Frontal cortex (tissue), 4 donors: ENCODE data around the gene WHRN. TPM values are rescaled to one million over a fixed set of nuclear protein-coding genes. Genes with fewer than 3 reads are reported as not detected.
A peak's percentile ranks its signal among the peaks of the same experiment; 100 is the strongest.

Experiments used
- DNase-seq, 2 donors: peaks; one replicate each; pipeline ENCODE4 v3.0.0; 2012; ENCODE audit warnings: low spot score in 2 of 2
- FAIRE-seq: peaks from 2 replicates; lab custom pipeline; 2012; peaks lifted over from hg19 to GRCh38; lab: Jason Lieb, UNC
- total RNA-seq: library from RNA; depleted of rRNA; stranded (reverse); fragments of >200 nt; gene quantifications from one replicate; pipeline ENCODE4 v1.2.3, GENCODE V29; 2014
- donor health status: control.
- donor health status: control.
- donor health status: control.

WHRN gene
- total RNA-seq, 1 donor from 2014 or later = 0.41 TPM

- DNase-seq (no peak), FAIRE-seq (no peak)
Observed at GRCh38 chr9:114408645-114409044, 96.6 kb downstream of the WHRN start.

- no peak for FAIRE-seq
- no peak for DNase-seq
Observed at GRCh38 chr9:114407889-114408288, 97.4 kb downstream of the WHRN start.

GRCh38 chr9:114406441-114406840 is 98.8 kb downstream of the WHRN start:
- DNase-seq = no peak
- FAIRE-seq = no peak

GRCh38 chr9:114405294-114406034 is 99.8 kb downstream of the WHRN start:
- FAIRE-seq (no peak), DNase-seq (peak; percentile 77 to 94)

GRCh38 chr9:114404531-114404930 is 100.7 kb downstream of the WHRN start:
- FAIRE-seq (no peak), DNase-seq (no peak)

GRCh38 chr9:114403153-114403756 is 102.0 kb downstream of the WHRN start:
- FAIRE-seq = no peak
- no peak for DNase-seq

GRCh38 chr9:114401344-114401743 is 103.9 kb downstream of the WHRN start:
- DNase-seq = no peak
- no peak for FAIRE-seq

GRCh38 chr9:114400772-114401171 is 104.5 kb downstream of the WHRN start:
- no peak for FAIRE-seq

GRCh38 chr9:114400219-114400618 is 105.1 kb downstream of the WHRN start:
- DNase-seq = no peak
- FAIRE-seq = no peak

More at GRCh38 chr9:114400772-114401171, 104.5 kb downstream of the WHRN start:
- DNase-seq = no peak

GRCh38 chr9:114399381-114399780 is 105.9 kb downstream of the WHRN start:
- no peak for FAIRE-seq
- DNase-seq = no peak

GRCh38 chr9:114397848-114398605 is 107.2 kb downstream of the WHRN start:
- DNase-seq = peak; percentile 92 to 99
- no peak for FAIRE-seq

- FAIRE-seq (no peak), DNase-seq (no peak)
Observed at GRCh38 chr9:114397219-114397847, 107.9 kb downstream of the WHRN start.

GRCh38 chr9:114396558-114397218 is 108.6 kb downstream of the WHRN start:
- DNase-seq (no peak), FAIRE-seq (no peak)

GRCh38 chr9:114395768-114396167 is 109.5 kb downstream of the WHRN start:
- DNase-seq (no peak), FAIRE-seq (no peak)

GRCh38 chr9:114395334-114395617 is 110.0 kb downstream of the WHRN start:
- FAIRE-seq (no peak), DNase-seq (no peak)

- DNase-seq = no peak
- no peak for FAIRE-seq
Observed at GRCh38 chr9:114394523-114395333, 110.5 kb downstream of the WHRN start.

GRCh38 chr9:114392749-114393112 is 112.5 kb downstream of the WHRN start:
- DNase-seq (no peak), FAIRE-seq (no peak)

GRCh38 chr9:114390952-114391351 is 114.3 kb downstream of the WHRN start:
- no peak for DNase-seq
- FAIRE-seq = no peak

GRCh38 chr9:114389612-114390368 is 115.5 kb downstream of the WHRN start:
- no peak for DNase-seq
- no peak for FAIRE-seq
